ENCODE results near the gene RAB41. TPM values are rescaled to one million over a fixed set of nuclear protein-coding genes. Genes with fewer than 3 reads are reported as not detected.

Gene RAB41
- total RNA-seq, 1 donor from 2014 or later = not detected

GRCh38 chrX:70279081-70279480 lies 2.9 kb upstream of the RAB41 start:
- DNase-seq (ENCODE audit: low read depth) = no peak
- no peak overlapping the region for H3K4me3 ChIP-seq (ENCODE audit: low read depth, low read length)
- H3K36me3 ChIP-seq (ENCODE audit: control insufficient read depth, insufficient read depth, low read length) = no peaks in the 10 kb centered on the region
- no peaks in the 10 kb centered on the region for H3K27me3 ChIP-seq (ENCODE audit: control insufficient read depth, insufficient read depth, low read length)
- no peak for TF ChIP-seq CTCF (IDR thresholded peaks at IDR 0.05; ENCODE audit: insufficient read depth, low read length, poor library complexity, severe bottlenecking)

GRCh38 chrX:70280573-70280972 lies 1.4 kb upstream of the RAB41 start:
- Histone ChIP-seq H3K36me3 (ENCODE audit: control insufficient read depth, insufficient read depth, low read length) (no peaks in the 10 kb centered on the region), H3K27me3 (ENCODE audit: control insufficient read depth, insufficient read depth, low read length) (no peaks in the 10 kb centered on the region), H3K4me3 (ENCODE audit: low read depth, low read length) (no peak overlapping the region)
- no peak for DNase-seq (ENCODE audit: low read depth)
- TF ChIP-seq CTCF (IDR thresholded peaks at IDR 0.05; ENCODE audit: insufficient read depth, low read length, poor library complexity, severe bottlenecking) = no peak

GRCh38 chrX:70289168-70289792 lies 7.3 kb downstream of the RAB41 start:
- no peak for TF ChIP-seq CTCF (IDR thresholded peaks at IDR 0.05; ENCODE audit: insufficient read depth, low read length, poor library complexity, severe bottlenecking)
- no peak for DNase-seq (ENCODE audit: low read depth)
- Histone ChIP-seq H3K36me3 (ENCODE audit: control insufficient read depth, insufficient read depth, low read length) (no peaks in the 10 kb centered on the region), H3K4me3 (ENCODE audit: low read depth, low read length) (peak overlapping the region; percentile 83), H3K27me3 (ENCODE audit: control insufficient read depth, insufficient read depth, low read length) (no peaks in the 10 kb centered on the region)

GRCh38 chrX:70289793-70290770 lies 8.1 kb downstream of the RAB41 start, which contains the start of the genes KIF4A and PDZD11:
Gene KIF4A (plus strand): TSS chrX:70290104. CDS start chrX:70290459, 355 bp downstream.
Gene PDZD11 (minus strand): TSS chrX:70289927. CDS start chrX:70289341, 586 bp downstream.
- H3K27me3 ChIP-seq (ENCODE audit: control insufficient read depth, insufficient read depth, low read length) = no peaks in the 10 kb centered on the region
- H3K4me3 ChIP-seq (ENCODE audit: low read depth, low read length) = peak within 1 kb of the TSS; percentile 83
- no peak for TF ChIP-seq CTCF (IDR thresholded peaks at IDR 0.05; ENCODE audit: insufficient read depth, low read length, poor library complexity, severe bottlenecking)
- peak; percentile 37 for DNase-seq (ENCODE audit: low read depth)
- H3K36me3 ChIP-seq (ENCODE audit: control insufficient read depth, insufficient read depth, low read length) = no peaks in the 10 kb centered on the region

GRCh38 chrX:70292788-70293187 lies 10.8 kb downstream of the RAB41 start:
- TF ChIP-seq CTCF (IDR thresholded peaks at IDR 0.05; ENCODE audit: insufficient read depth, low read length, poor library complexity, severe bottlenecking) = no peak
- no peaks in the 10 kb centered on the region for H3K36me3 ChIP-seq (ENCODE audit: control insufficient read depth, insufficient read depth, low read length)
- H3K4me3 ChIP-seq (ENCODE audit: low read depth, low read length) = no peak overlapping the region
- H3K27me3 ChIP-seq (ENCODE audit: control insufficient read depth, insufficient read depth, low read length) = no peaks in the 10 kb centered on the region
- no peak for DNase-seq (ENCODE audit: low read depth)

Measured in kidney epithelial cell (primary cell).